Left lung (tissue), 10 donors: ENCODE measurements around the gene CYB561. TPM values are rescaled to one million over a fixed set of nuclear protein-coding genes. Genes with fewer than 3 reads are reported as not detected.

ENCODE experiments used
- ATAC-seq: fragments of 200-7000 bp; cut with Tn5 transposase; one replicate; pipeline ENCODE4 v1.9.1; 2020; ENCODE audit warnings: moderate library complexity
- DNase-seq, 4 donors: peaks; one replicate each; pipeline ENCODE4 v3.0.0-alpha.2; 2013 to 2020
- H3K27ac ChIP-seq, 2 donors: fragments of 200-600 bp; sonication (generic) in 1 of 2; one replicate each; pipeline versions ENCODE4 v1.5.0 to v1.8.0; 2020 to 2021
- H3K27me3 ChIP-seq, 2 donors: fragments of 200-600 bp; sonication (generic) in 1 of 2; one replicate each; pipeline versions ENCODE4 v1.5.0 to v1.8.0; 2020 to 2021
- H3K36me3 ChIP-seq, 2 donors: fragments of 200-600 bp; sonication (generic) in 1 of 2; one replicate each; pipeline versions ENCODE4 v1.5.0 to v1.8.0; 2020 to 2021
- H3K4me1 ChIP-seq, 2 donors: fragments of 200-600 bp; one replicate each; pipeline ENCODE4 v1.8.0; 2021
- H3K4me3 ChIP-seq, 2 donors: fragments of 200-600 bp; sonication (generic) in 1 of 2; one replicate each; pipeline versions ENCODE4 v1.5.0 to v1.8.0; 2020 to 2021; ENCODE audit warnings: mild to moderate bottlenecking in 1 of 2
- H3K9me3 ChIP-seq, 2 donors: fragments of 200-600 bp; sonication (generic) in 1 of 2; one replicate each; pipeline versions ENCODE4 v1.5.0 to v1.8.0; 2020 to 2021
- intact Hi-C, 2 donors: fragments of 100-400 bp; cut with DNase I; formaldehyde crosslinking; loops; one replicate each; pipeline versions ENCODE4 v1.11.2 to v1.14.2; 2022
- polyA plus RNA-seq, 6 donors: library from polyadenylated mRNA; unstranded; fragments of 120-200 nt; gene quantifications; one replicate each; pipeline ENCODE4 v1.2.1, GENCODE V29; 2013; ENCODE audit not compliant: insufficient read length in 6 of 6
- total RNA-seq, 2 donors: library from RNA; stranded (reverse); fragmentation: NEBNext Ultra II Directional; extraction: Animal tissue kit (Norgen Biotek cat#: 25700); gene quantifications; one replicate each; pipeline ENCODE4 v1.2.1, GENCODE V29; 2021
- TF ChIP-seq, protein P1 (sequence below), 2 donors: fragments of 200-600 bp; sonication (generic) in 1 of 2; IDR thresholded peaks; one replicate each; pipeline versions ENCODE4 v1.5.0 to v1.8.0; 2021; ENCODE audit warnings: antibody characterized with exemption in 2 of 2
- donor health status: DM: no; HTN: yes; CAD: no.
- donor health status: DM: no; HTN: no; CAD: no.

Gene CYB561
- total and polyA plus RNA-seq, 8 donors = 25.9 to 76.4 (median 33.4) TPM

DNA sequence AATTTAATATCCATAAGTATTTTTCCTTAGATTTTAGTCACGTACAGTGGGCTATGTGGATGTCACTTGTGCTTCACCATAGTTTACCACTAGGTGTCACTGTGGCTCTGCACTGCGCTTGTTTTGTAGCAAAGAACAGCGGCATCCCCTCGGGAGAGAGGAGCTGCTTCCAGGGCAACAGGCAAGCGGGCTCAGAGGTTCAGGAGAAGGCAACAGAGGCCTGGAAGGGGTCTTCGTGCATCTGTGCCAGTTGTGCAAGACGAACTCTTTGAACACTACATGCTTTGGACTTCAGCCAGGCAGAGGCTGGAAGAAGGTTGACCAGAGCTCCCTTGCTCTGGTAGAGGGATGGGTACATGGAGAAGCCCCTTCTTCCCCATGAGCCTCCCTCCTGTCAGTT lies 20.6 kb downstream of the CYB561 start:
- TF ChIP-seq, protein P1, sequence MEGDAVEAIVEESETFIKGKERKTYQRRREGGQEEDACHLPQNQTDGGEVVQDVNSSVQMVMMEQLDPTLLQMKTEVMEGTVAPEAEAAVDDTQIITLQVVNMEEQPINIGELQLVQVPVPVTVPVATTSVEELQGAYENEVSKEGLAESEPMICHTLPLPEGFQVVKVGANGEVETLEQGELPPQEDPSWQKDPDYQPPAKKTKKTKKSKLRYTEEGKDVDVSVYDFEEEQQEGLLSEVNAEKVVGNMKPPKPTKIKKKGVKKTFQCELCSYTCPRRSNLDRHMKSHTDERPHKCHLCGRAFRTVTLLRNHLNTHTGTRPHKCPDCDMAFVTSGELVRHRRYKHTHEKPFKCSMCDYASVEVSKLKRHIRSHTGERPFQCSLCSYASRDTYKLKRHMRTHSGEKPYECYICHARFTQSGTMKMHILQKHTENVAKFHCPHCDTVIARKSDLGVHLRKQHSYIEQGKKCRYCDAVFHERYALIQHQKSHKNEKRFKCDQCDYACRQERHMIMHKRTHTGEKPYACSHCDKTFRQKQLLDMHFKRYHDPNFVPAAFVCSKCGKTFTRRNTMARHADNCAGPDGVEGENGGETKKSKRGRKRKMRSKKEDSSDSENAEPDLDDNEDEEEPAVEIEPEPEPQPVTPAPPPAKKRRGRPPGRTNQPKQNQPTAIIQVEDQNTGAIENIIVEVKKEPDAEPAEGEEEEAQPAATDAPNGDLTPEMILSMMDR (IDR thresholded peaks at IDR 0.05) = peak; percentile 84 to 94
- intact Hi-C loops = loop anchor here (5.0 to 10.0 kb wide), 2 partner anchors 182 to 189 kb away; no protein-coding TSS in a partner anchor
- H3K27me3 ChIP-seq = no peaks in the 10 kb centered on the region
- H3K4me3 ChIP-seq = no peak overlapping the region
- H3K27ac ChIP-seq = no peak overlapping the region
- no peaks in the 10 kb centered on the region for H3K9me3 ChIP-seq
- H3K4me1 ChIP-seq = peaks cover 0 to 28% of the 10 kb centered on the region in 2 donors
- DNase-seq (peak in 3 of 4 donors; percentile 66 to 89 (median 75)), ATAC-seq (peak; percentile 91)
- H3K36me3 ChIP-seq = peaks cover 0 to 29% of the 10 kb centered on the region in 2 donors

DNA sequence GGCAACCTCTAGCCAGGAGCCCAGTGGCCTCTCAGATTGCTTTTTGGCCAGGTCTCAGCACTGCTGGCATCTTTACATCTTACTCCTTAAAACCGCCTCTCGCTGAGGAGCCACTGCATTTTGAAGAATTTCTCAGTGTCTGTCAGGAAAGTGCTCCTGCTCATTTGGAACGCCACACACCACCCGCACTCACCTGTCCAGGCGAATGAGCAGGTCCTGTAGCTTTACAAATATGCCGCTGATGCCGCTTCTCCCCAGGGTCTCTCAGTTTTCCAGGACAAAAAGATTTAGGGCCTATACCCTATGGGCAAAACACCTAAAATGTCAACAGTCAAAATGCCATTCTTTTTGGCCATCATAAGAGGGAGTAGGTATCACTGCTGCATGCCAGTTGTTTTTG lies 22.1 kb downstream of the CYB561 start:
- ATAC-seq = no peak
- Histone ChIP-seq H3K9me3 (no peaks in the 10 kb centered on the region), H3K27me3 (no peaks in the 10 kb centered on the region), H3K4me3 (no peak overlapping the region), H3K4me1 (peaks cover 0 to 28% of the 10 kb centered on the region in 2 donors), H3K36me3 (peaks cover 0 to 36% of the 10 kb centered on the region in 2 donors), H3K27ac (peak overlapping the region in 1 of 2 donors; percentile 24)
- DNase-seq = no peak
- intact Hi-C loops = loop anchor here in 1 of 2 donors (10.0 kb wide), 1 partner anchor 191 kb away; no protein-coding TSS in a partner anchor
- TF ChIP-seq, protein P1 (IDR thresholded peaks at IDR 0.05) = no peak

DNA sequence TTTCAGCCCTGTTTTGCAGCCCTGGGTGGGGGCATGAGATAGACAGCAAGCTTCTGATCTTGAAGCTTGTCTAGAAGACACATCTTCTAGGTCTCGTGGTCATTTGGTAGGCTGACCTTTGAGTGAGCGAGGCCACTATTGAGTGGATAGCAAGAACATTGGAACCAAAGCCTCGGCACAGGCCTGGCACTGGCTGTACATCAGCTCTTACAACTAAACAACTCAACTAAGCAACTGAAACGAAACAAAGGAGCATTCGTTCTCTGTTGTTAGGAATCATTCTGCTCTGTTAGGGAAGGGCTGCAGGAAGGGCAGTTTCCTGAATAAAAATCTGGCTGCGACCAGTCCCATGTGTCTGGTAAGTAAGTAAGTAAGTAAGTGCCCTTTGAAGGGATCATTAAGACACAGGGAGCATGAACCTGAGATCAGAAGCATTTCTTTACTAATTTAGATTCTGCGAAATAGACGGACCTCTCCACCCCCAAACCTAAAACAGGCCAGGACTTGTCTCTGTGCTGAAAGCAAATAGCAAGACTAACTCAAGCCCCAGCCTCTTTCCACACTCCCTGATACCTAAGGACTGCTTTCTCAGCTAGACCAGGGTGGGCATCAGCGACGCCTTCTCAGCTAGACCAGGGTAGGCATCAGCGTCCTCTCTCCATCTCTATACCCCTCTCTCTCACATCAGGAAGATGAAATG lies 22.7 kb downstream of the CYB561 start:
- H3K4me3 ChIP-seq = no peak overlapping the region
- DNase-seq (no peak), ATAC-seq (no peak)
- H3K27me3 ChIP-seq = no peaks in the 10 kb centered on the region
- H3K4me1 ChIP-seq = peaks cover 0 to 28% of the 10 kb centered on the region in 2 donors
- no peaks in the 10 kb centered on the region for H3K9me3 ChIP-seq
- intact Hi-C loops = loop anchor here in 1 of 2 donors (10.0 kb wide), 1 partner anchor 191 kb away; no protein-coding TSS in a partner anchor
- TF ChIP-seq, protein P1 (IDR thresholded peaks at IDR 0.05) = no peak
- H3K27ac ChIP-seq = peak overlapping the region in 1 of 2 donors; percentile 24
- peaks cover 0 to 42% of the 10 kb centered on the region in 2 donors for H3K36me3 ChIP-seq

DNA sequence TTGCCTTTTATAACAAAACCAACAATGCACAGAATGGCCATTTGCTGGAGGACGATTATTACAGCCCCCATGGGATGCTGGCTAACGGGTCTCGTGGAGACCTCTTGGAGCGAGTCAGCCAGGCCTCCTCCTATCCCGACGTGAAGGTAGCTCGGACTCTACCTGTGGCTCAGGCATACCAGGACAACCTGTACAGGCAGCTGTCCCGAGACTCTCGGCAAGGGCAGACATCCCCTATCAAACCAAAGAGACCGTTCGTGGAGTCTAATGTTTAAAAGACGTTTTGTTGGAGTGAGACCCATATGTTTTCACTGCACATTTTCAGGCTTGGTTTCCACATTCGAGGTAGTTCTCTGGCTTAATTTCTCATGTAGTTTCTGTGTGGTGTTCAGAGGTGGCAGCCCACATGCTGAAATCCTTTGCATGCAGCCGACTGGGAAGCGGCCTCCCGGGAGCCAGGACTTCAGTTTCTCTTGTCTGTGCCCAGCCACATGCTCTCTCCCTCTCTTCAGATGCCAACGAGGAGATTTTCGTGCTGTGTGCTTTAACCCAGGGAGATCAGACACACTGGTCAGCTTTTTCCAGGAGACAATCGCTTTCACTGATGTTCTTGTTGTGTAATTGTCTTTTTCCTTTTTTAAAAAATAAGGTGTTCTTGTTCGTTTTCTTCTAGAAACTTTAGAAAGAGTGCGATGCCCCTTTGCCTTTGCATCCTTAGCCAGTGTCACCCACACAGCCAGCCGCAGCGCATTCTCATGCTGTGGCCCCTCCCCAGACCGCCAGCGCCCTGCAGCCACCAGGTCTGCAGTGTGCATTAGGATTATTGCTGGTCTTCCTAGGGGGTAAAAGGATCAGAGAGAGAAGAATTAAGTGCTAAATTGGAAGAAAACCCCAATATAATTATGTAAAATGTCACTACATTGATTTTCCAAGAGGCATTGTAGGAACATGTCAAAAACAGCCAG lies 24.1 kb downstream of the CYB561 start:
- TF ChIP-seq, protein P1 (IDR thresholded peaks at IDR 0.05) = no peak
- intact Hi-C loops = loop anchor here in 1 of 2 donors (10.0 kb wide), 1 partner anchor 193 kb away; no protein-coding TSS in a partner anchor
- DNase-seq = no peak
- peaks cover 0 to 15% of the 10 kb centered on the region in 2 donors for H3K4me1 ChIP-seq
- H3K9me3 ChIP-seq = no peaks in the 10 kb centered on the region
- peaks cover 0 to 46% of the 10 kb centered on the region in 2 donors for H3K36me3 ChIP-seq
- H3K27ac ChIP-seq = no peak overlapping the region
- ATAC-seq = no peak
- H3K4me3 ChIP-seq = no peak overlapping the region
- H3K27me3 ChIP-seq = no peaks in the 10 kb centered on the region
